Measurements from ENCODE around the gene MIF4GD.

Gene MIF4GD

DNA sequence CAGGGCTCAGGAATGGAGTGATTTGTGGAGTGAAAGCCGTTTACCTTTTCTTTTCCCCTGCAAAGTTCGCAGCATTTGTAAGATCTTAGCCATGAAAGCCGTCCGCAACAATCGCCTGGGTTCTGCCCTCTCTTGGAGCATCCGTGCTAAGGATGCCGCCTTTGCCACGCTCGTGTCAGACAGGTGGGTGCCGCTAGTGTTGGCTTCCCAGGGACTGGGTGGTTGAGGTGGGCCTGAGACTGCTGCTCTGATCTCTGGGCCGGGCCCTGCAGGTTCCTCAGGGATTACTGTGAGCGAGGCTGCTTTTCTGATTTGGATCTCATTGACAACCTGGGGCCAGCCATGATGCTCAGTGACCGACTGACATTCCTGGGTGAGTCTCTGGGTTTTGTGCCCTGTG, 38.2 kb downstream of the MIF4GD start:
- Histone ChIP-seq H3F3A (ENCODE audit: insufficient read depth, low read length) (peaks cover 7% of the 10 kb centered on the region; the same call in 1 of the 2 replicates), H3K27ac (ENCODE audit: low read length) (no peak overlapping the region), H3K36me3 (replicated peaks; ENCODE audit: insufficient read depth, low read length) (peaks cover 20% of the 10 kb centered on the region), H3K4me3 (ENCODE audit: low read length) (no peak overlapping the region), H3K9me3 (replicated peaks; ENCODE audit: insufficient read depth, low read length) (no peaks in the 10 kb centered on the region), H3K4me1 (ENCODE audit: low read length) (no peaks in the 10 kb centered on the region), H3K9ac (ENCODE audit: low read length) (no peak overlapping the region), H4K20me1 (ENCODE audit: insufficient read depth, low read length) (no peaks in the 10 kb centered on the region), H3K9me2 (replicated peaks; ENCODE audit: insufficient read depth, low read length) (no peaks in the 10 kb centered on the region), H3K4me2 (ENCODE audit: low read depth, low read length) (no peak overlapping the region), H2AFZ (ENCODE audit: low read length) (no peak overlapping the region), H3K79me2 (ENCODE audit: low read length) (no peaks in the 10 kb centered on the region; the same call in 1 of the 2 replicates), H3K27me3 (replicated peaks; ENCODE audit: insufficient read depth, low read length) (no peaks in the 10 kb centered on the region)
- DNase-seq, result no peak
- TF ChIP-seq EZH2 (optimal IDR thresholded peaks at IDR 0.05; ENCODE audit: low read depth, low read length) (no peak), CTCF (IDR thresholded peaks at IDR 0.05; ENCODE audit: low read length) (no peak), EZH2phosphoT487 (IDR thresholded peaks at IDR 0.05; ENCODE audit: low read length) (no peak)

DNA sequence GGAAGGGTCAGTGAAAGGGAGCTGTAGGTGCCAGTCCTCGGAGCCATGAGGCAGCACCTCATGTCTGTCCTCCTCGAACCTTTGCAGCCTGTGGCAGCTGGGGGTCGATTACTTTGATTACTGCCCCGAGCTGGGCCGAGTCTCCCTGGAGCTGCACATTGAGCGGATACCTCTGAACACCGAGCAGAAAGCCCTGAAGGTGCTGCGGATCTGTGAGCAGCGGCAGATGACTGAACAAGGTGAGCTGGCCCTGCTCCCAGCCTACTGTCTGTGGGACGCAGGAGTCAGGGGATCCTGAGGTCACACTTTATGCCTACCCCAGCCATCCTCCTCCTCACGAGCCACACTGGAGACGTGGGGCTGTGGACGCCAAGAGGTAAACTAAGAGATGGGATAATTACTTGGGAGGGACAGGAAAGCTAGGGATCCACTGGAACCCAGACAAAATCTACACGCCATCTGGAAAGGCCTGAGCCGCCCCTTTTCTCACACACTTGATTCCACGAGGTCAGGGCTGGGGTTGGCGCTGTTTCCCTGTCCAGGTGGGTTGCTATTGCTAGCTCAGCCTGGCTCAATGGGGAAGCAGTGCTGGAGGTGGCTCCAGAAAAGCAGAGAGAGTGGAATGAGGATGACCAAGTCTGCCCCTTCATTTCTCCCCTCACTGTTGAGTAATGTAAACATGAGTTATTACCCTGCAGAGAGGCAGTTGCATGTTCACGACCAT, 39.1 kb downstream of the MIF4GD start:
- no peak for DNase-seq
- Histone ChIP-seq H3K4me1 (ENCODE audit: low read length) (no peaks in the 10 kb centered on the region), H3K79me2 (ENCODE audit: low read length) (no peaks in the 10 kb centered on the region; the same call in 1 of the 2 replicates), H3K27ac (ENCODE audit: low read length) (no peak overlapping the region), H3K9ac (ENCODE audit: low read length) (no peak overlapping the region), H3K4me2 (ENCODE audit: low read depth, low read length) (no peak overlapping the region), H4K20me1 (ENCODE audit: insufficient read depth, low read length) (no peaks in the 10 kb centered on the region), H2AFZ (ENCODE audit: low read length) (no peak overlapping the region), H3K9me3 (replicated peaks; ENCODE audit: insufficient read depth, low read length) (no peaks in the 10 kb centered on the region), H3F3A (ENCODE audit: insufficient read depth, low read length) (peaks cover 7% of the 10 kb centered on the region; the same call in 1 of the 2 replicates), H3K36me3 (replicated peaks; ENCODE audit: insufficient read depth, low read length) (peaks cover 20% of the 10 kb centered on the region), H3K9me2 (replicated peaks; ENCODE audit: insufficient read depth, low read length) (no peaks in the 10 kb centered on the region), H3K27me3 (replicated peaks; ENCODE audit: insufficient read depth, low read length) (no peaks in the 10 kb centered on the region), H3K4me3 (ENCODE audit: low read length) (no peak overlapping the region)
- TF ChIP-seq EZH2phosphoT487 (IDR thresholded peaks at IDR 0.05; ENCODE audit: low read length), result no peak
- TF ChIP-seq EZH2 (optimal IDR thresholded peaks at IDR 0.05; ENCODE audit: low read depth, low read length), result no peak
- no peak for TF ChIP-seq CTCF (IDR thresholded peaks at IDR 0.05; ENCODE audit: low read length)

DNA sequence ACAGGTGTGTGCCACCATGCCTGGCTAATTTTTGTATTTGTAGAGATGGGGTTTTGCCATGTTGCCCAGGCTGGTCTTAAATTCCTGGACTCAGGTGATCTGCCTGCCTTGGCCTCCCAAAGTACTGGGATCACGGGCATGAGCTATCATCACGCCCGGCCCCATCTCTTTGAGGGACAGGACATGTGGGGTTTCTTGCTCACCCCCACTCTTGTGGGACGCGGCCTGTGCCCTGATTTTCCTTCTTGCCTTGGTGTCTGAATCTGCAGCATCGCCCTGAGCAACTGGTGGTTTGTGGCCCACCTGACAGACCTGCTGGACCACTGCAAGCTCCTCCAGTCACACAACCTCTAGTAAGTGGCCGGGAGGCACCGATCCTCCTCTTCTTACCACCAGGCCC, 40.0 kb downstream of the MIF4GD start:
- no peaks in the 10 kb centered on the region for H3K9me3 ChIP-seq (replicated peaks; ENCODE audit: insufficient read depth, low read length)
- H3K79me2 ChIP-seq (ENCODE audit: low read length), result no peaks in the 10 kb centered on the region; the same call in 1 of the 2 replicates
- peaks cover 7% of the 10 kb centered on the region; the same call in 1 of the 2 replicates for H3F3A ChIP-seq (ENCODE audit: insufficient read depth, low read length)
- H2AFZ ChIP-seq (ENCODE audit: low read length), result no peak overlapping the region
- peaks cover 20% of the 10 kb centered on the region for H3K36me3 ChIP-seq (replicated peaks; ENCODE audit: insufficient read depth, low read length)
- no peak for TF ChIP-seq EZH2 (optimal IDR thresholded peaks at IDR 0.05; ENCODE audit: low read depth, low read length)
- TF ChIP-seq EZH2phosphoT487 (IDR thresholded peaks at IDR 0.05; ENCODE audit: low read length), result no peak
- no peak for TF ChIP-seq CTCF (IDR thresholded peaks at IDR 0.05; ENCODE audit: low read length)
- H3K4me2 ChIP-seq (ENCODE audit: low read depth, low read length), result no peak overlapping the region
- no peaks in the 10 kb centered on the region for H3K27me3 ChIP-seq (replicated peaks; ENCODE audit: insufficient read depth, low read length)
- no peaks in the 10 kb centered on the region for H4K20me1 ChIP-seq (ENCODE audit: insufficient read depth, low read length)
- H3K27ac ChIP-seq (ENCODE audit: low read length), result no peak overlapping the region
- no peak overlapping the region for H3K4me3 ChIP-seq (ENCODE audit: low read length)
- no peaks in the 10 kb centered on the region for H3K4me1 ChIP-seq (ENCODE audit: low read length)
- H3K9me2 ChIP-seq (replicated peaks; ENCODE audit: insufficient read depth, low read length), result no peaks in the 10 kb centered on the region
- no peak overlapping the region for H3K9ac ChIP-seq (ENCODE audit: low read length)
- no peak for DNase-seq

Data from MM.1S (cell line).